ENCODE data around the gene EXOC3. TPM values are rescaled to one million over a fixed set of nuclear protein-coding genes. Genes with fewer than 3 reads are reported as not detected.
A peak's percentile ranks its signal among the peaks of the same experiment; 100 is the strongest.

Gene EXOC3
- total and polyA plus RNA-seq, 10 of the 15 experiments (the other 5 are each of a cell fraction or from before 2014, with no cell fraction given): 1.6 to 53.0 (median 27.9) TPM

- TF ChIP-seq FOXK2 (IDR thresholded peaks at IDR 0.05) (no peak), POLR2AphosphoS2 (IDR thresholded peaks at IDR 0.05; ENCODE audit: low read depth, low read length) (no peak), RAD21 (IDR thresholded peaks at IDR 0.05; ENCODE audit: insufficient read depth, low read depth, low read length) (peak; percentile 88), RUNX3 (IDR thresholded peaks at IDR 0.05; ENCODE audit: low read length) (no peak; the same call in 1 of the 2 replicates), MEF2A (IDR thresholded peaks at IDR 0.05; ENCODE audit: insufficient read depth, low read depth, low read length) (no peak; the same call in 1 of the 2 replicates), STAT3 (IDR thresholded peaks at IDR 0.05; ENCODE audit: low read depth, low read length) (no peak), MLLT1 (IDR thresholded peaks at IDR 0.05) (no peak), NR2F1 (conservative IDR thresholded peaks at IDR 0.05) (peak; percentile 39; the same call in 1 of the 2 replicates), DPF2 (IDR thresholded peaks at IDR 0.05) (0 out of 2 replicates have a peak, but pooled peaks have one; percentile 22), CEBPB (IDR thresholded peaks at IDR 0.05; ENCODE audit: borderline replicate concordance in 1 of 2, low read depth in 2 of 2, low read length in 2 of 2) (no peak), MEF2B (IDR thresholded peaks at IDR 0.05; ENCODE audit: partially characterized antibody, poor library complexity, severe bottlenecking) (no peak), ZNF622 (IDR thresholded peaks at IDR 0.05) (no peak), ETV6 (conservative IDR thresholded peaks at IDR 0.05 in 1 of 2, IDR thresholded peaks at IDR 0.05 in 1 of 2; ENCODE audit: borderline replicate concordance in 1 of 2, low read depth in 1 of 2) (no peak), CBX3 (IDR thresholded peaks at IDR 0.05; ENCODE audit: borderline replicate concordance, low read depth) (no peak), MXI1 (IDR thresholded peaks at IDR 0.05; ENCODE audit: low read depth, low read length) (0 out of 2 replicates have a peak, but pooled peaks have one; percentile 37), ESRRA (IDR thresholded peaks at IDR 0.05; ENCODE audit: low read length) (no peak), ZNF384 (IDR thresholded peaks at IDR 0.05; ENCODE audit: borderline replicate concordance, low read depth, low read length) (no peak), TCF12 (IDR thresholded peaks at IDR 0.05; ENCODE audit: low read depth, low read length) (no peak), TARDBP (IDR thresholded peaks at IDR 0.05; ENCODE audit: borderline replicate concordance) (no peak), ZNF592 (IDR thresholded peaks at IDR 0.05) (0 out of 2 replicates have a peak, but pooled peaks have one; percentile 8), NBN (IDR thresholded peaks at IDR 0.05) (no peak), PAX5 (IDR thresholded peaks at IDR 0.05; ENCODE audit: borderline replicate concordance, low read depth, low read length) (no peak), POLR2AphosphoS5 (IDR thresholded peaks at IDR 0.05; ENCODE audit: low read length) (peak; percentile 31; the same call in 1 of the 2 replicates)
Measured at GRCh38 chr5:431001-431710, 11.8 kb upstream of the EXOC3 start (continued).
